H9 (cell line): ENCODE measurements around the gene PSMC1. TPM values are rescaled to one million over a fixed set of nuclear protein-coding genes. Genes with fewer than 3 reads are reported as not detected.
A peak's percentile ranks its signal among the peaks of the same experiment; 100 is the strongest.

Experiments
- DNase-seq: peaks from one replicate; pipeline ENCODE4 v3.0.0-alpha.2; 2017
- H2AFZ ChIP-seq: one replicate; pipeline ENCODE4 v1.6.1; 2013; ENCODE audit warnings: mild to moderate bottlenecking, low read length, control low read depth, moderate library complexity
- H2AK5ac ChIP-seq: 2 replicates; pipeline ENCODE4 v1.6.1; 2013; ENCODE audit warnings: low read length, control low read depth, mixed read lengths; ENCODE audit not compliant: insufficient read length
- H2BK120ac ChIP-seq: one replicate; pipeline ENCODE4 v1.6.1; 2013; ENCODE audit warnings: low read depth, mild to moderate bottlenecking, low read length, control low read depth, inconsistent platforms; ENCODE audit not compliant: poor library complexity, severe bottlenecking
- H2BK12ac ChIP-seq: 2 replicates; pipeline ENCODE4 v1.6.1; 2013; ENCODE audit warnings: low read length, control low read depth, mixed read lengths, low read depth; ENCODE audit not compliant: insufficient read length
- H2BK15ac ChIP-seq: 2 replicates; pipeline ENCODE4 v1.6.1; 2013; ENCODE audit warnings: low read depth, low read length, control low read depth
- H2BK20ac ChIP-seq: one replicate; pipeline ENCODE4 v1.6.1; 2013; ENCODE audit warnings: low read depth, mild to moderate bottlenecking, low read length, control low read depth, inconsistent platforms; ENCODE audit not compliant: poor library complexity, severe bottlenecking
- H2BK5ac ChIP-seq: 2 replicates; pipeline ENCODE4 v1.6.1; 2013; ENCODE audit warnings: low read length, control low read depth, mixed read lengths; ENCODE audit not compliant: insufficient read length
- H3K14ac ChIP-seq: 2 replicates; pipeline ENCODE4 v1.6.1; 2013; ENCODE audit warnings: low read length, control low read depth; ENCODE audit not compliant: insufficient read depth
- H3K18ac ChIP-seq: 2 replicates; pipeline ENCODE4 v1.6.1; 2013; ENCODE audit warnings: low read depth, mild to moderate bottlenecking, mixed read lengths, low read length, control low read depth; ENCODE audit not compliant: insufficient read length
- H3K23ac ChIP-seq: 2 replicates; pipeline ENCODE4 v1.6.1; 2013; ENCODE audit warnings: low read length, control low read depth, mixed read lengths, low read depth; ENCODE audit not compliant: insufficient read length
- H3K23me2 ChIP-seq: 2 replicates; pipeline ENCODE4 v1.6.1; 2013; ENCODE audit warnings: low read depth, mild to moderate bottlenecking, mixed read lengths, low read length, control low read depth; ENCODE audit not compliant: insufficient read length, poor library complexity, severe bottlenecking
- H3K27ac ChIP-seq: 2 replicates; pipeline ENCODE4 v1.5.1; 2013; ENCODE audit warnings: low read length, control low read depth, mixed read lengths, low read depth; ENCODE audit not compliant: insufficient read length
- H3K27me3 ChIP-seq: 2 replicates; pipeline ENCODE4 v1.6.1; 2013; ENCODE audit warnings: low read length, control low read depth, inconsistent platforms; ENCODE audit not compliant: insufficient read depth
- H3K4ac ChIP-seq: 2 replicates; pipeline ENCODE4 v1.6.1; 2013; ENCODE audit warnings: low read depth, mild to moderate bottlenecking, control low read depth, inconsistent platforms, low read length, moderate library complexity
- H3K4me1 ChIP-seq: 2 replicates; pipeline ENCODE4 v1.6.1; 2013; ENCODE audit warnings: low read length, control low read depth, inconsistent platforms; ENCODE audit not compliant: insufficient read depth
- H3K4me2 ChIP-seq: 2 replicates; pipeline ENCODE4 v1.6.1; 2013; ENCODE audit warnings: low read length, control low read depth, mixed read lengths; ENCODE audit not compliant: insufficient read length, insufficient read depth
- H3K56ac ChIP-seq: 2 replicates; pipeline ENCODE4 v1.6.1; 2013; ENCODE audit warnings: low read depth, mild to moderate bottlenecking, mixed read lengths, low read length, control low read depth; ENCODE audit not compliant: insufficient read length
- H3K79me1 ChIP-seq: 2 replicates; pipeline ENCODE4 v1.6.1; 2013; ENCODE audit warnings: low read depth, mild to moderate bottlenecking, moderate library complexity, low read length, control low read depth, inconsistent platforms; ENCODE audit not compliant: insufficient read depth, poor library complexity, severe bottlenecking
- H3K79me2 ChIP-seq: 2 replicates; pipeline ENCODE4 v1.6.1; 2013; ENCODE audit warnings: low read length, control low read depth, inconsistent platforms; ENCODE audit not compliant: insufficient read depth
- H3K9ac ChIP-seq: 2 replicates; pipeline ENCODE4 v1.6.1; 2013; ENCODE audit warnings: low read length, control low read depth, mixed read lengths; ENCODE audit not compliant: insufficient read length; ENCODE audit errors: extremely low read depth
- H3K9me3 ChIP-seq: one replicate; pipeline ENCODE4 v1.6.1; 2013; ENCODE audit warnings: low read depth, low read length, inconsistent platforms; ENCODE audit not compliant: control insufficient read depth
- H3T11ph ChIP-seq: one replicate; pipeline ENCODE4 v1.6.1; 2013; ENCODE audit warnings: mild to moderate bottlenecking, low read length, control low read depth, inconsistent platforms
- H4K20me1 ChIP-seq: one replicate; pipeline ENCODE4 v1.6.1; 2013; ENCODE audit not compliant: control insufficient read depth, insufficient read length, insufficient read depth
- H4K5ac ChIP-seq: 2 replicates; pipeline ENCODE4 v1.6.1; 2013; ENCODE audit warnings: low read depth, mild to moderate bottlenecking, mixed read lengths, low read length, control low read depth; ENCODE audit not compliant: insufficient read length
- H4K8ac ChIP-seq: replicated peaks from 2 replicates; pipeline ENCODE4 v1.6.1; 2013; ENCODE audit warnings: low read length, control low read depth, mixed read lengths, low read depth; ENCODE audit not compliant: insufficient read length
- H4K91ac ChIP-seq: 2 replicates; pipeline ENCODE4 v1.6.1; 2013; ENCODE audit warnings: low read depth, mild to moderate bottlenecking, moderate library complexity, mixed read lengths, low read length, control low read depth; ENCODE audit not compliant: insufficient read length
- H3K27ac Mint-ChIP-seq, 3 experiments: 2 replicates in 2 of 3; 3 replicates in 1 of 3; pipeline ENCODE4 v1.8.0; 2020 to 2021; ENCODE audit warnings: mixed read lengths in 3 of 3, mild to moderate bottlenecking in 1 of 3, moderate library complexity in 1 of 3
- H3K27me3 Mint-ChIP-seq: 2 replicates; pipeline ENCODE4 v1.8.0; 2021; ENCODE audit warnings: low read depth, mild to moderate bottlenecking, moderate library complexity, mixed read lengths
- H3K36me3 Mint-ChIP-seq, 3 experiments: 2 replicates in 2 of 3; 3 replicates in 1 of 3; pipeline ENCODE4 v1.8.0; 2020 to 2021; ENCODE audit warnings: low read depth in 3 of 3, mixed read lengths in 3 of 3; ENCODE audit not compliant: insufficient read depth in 1 of 3
- H3K4me1 Mint-ChIP-seq, 2 experiments: 2 replicates each; pipeline ENCODE4 v1.8.0; 2020; ENCODE audit warnings: mixed read lengths in 2 of 2
- H3K4me3 Mint-ChIP-seq, 2 experiments: 2 replicates in 1 of 2; 3 replicates in 1 of 2; pipeline ENCODE4 v1.8.0; 2020 to 2021; ENCODE audit warnings: mild to moderate bottlenecking in 2 of 2, mixed read lengths in 2 of 2, moderate library complexity in 1 of 2
- H3K9me3 Mint-ChIP-seq, 2 experiments: 2 replicates in 1 of 2; 3 replicates in 1 of 2; pipeline ENCODE4 v1.8.0; 2020; ENCODE audit warnings: mild to moderate bottlenecking in 2 of 2, mixed read lengths in 2 of 2, moderate library complexity in 1 of 2
- CTCF ChIP-seq: fragments of 200-600 bp; sonication (generic); conservative IDR thresholded peaks from 3 replicates; pipeline ENCODE4 v1.8.0; 2021; ENCODE audit warnings: antibody characterized with exemption, mild to moderate bottlenecking
- WGBS: extraction: QIAGEN DNeasy Blood & Tissue Kit; methylation state at CpG from one replicate; pipeline ENCODE4 v1.1.7; 2013; ENCODE audit warnings: missing lambda C conversion rate, low lambda C conversion rate, mixed read lengths; ENCODE audit not compliant: insufficient read length; ENCODE audit errors: extremely low coverage; 5-methylcytosine and 5-hydroxymethylcytosine counted together
- total RNA-seq: library from RNA; stranded (reverse); gene quantifications from 2 replicates; pipeline ENCODE4 v1.2.1, GENCODE V29; 2021

PSMC1 gene
- total RNA-seq, 1 experiment from 2014 or later, result 113 TPM

DNA sequence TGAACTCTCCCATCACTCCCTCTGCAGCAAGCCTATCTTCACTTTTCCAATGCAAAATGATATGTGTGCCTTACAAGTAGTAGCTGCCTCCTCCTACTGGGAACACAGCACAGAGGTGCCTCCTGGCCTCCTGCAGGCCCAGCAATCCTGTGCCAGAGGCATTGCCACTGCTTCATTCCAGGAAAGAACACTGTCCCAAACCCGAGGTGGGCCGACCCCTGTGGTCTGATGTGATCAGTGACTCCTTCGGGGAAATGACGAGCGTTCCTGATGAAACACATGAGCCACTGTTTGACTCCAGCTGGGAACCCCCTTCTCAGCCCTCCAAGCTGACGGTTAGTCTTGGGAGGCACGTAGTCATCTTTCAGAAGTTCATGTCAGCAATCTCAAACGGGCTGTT is 19.5 kb downstream of the PSMC1 start:
- Histone ChIP-seq H2BK20ac (no peak overlapping the region), H3K56ac (no peak overlapping the region), H2AFZ (no peak overlapping the region), H3K14ac (no peak overlapping the region), H3K9ac (no peak overlapping the region), H3K4me1 (no peaks in the 10 kb centered on the region), H3K27ac (no peak overlapping the region), H3T11ph (no peak overlapping the region), H3K18ac (no peak overlapping the region), H3K9me3 (no peaks in the 10 kb centered on the region), H3K23ac (no peak overlapping the region), H2BK5ac (no peak overlapping the region), H4K20me1 (no peaks in the 10 kb centered on the region), H2BK120ac (no peak overlapping the region), H4K8ac (no peak overlapping the region), H2AK5ac (no peak overlapping the region), H2BK12ac (no peak overlapping the region), H2BK15ac (no peak overlapping the region), H3K23me2 (no peaks in the 10 kb centered on the region), H3K79me1 (no peaks in the 10 kb centered on the region), H3K4me2 (no peak overlapping the region), H3K27me3 (no peaks in the 10 kb centered on the region), H3K4ac (no peak overlapping the region), H3K79me2 (no peaks in the 10 kb centered on the region), H4K91ac (no peak overlapping the region), H4K5ac (no peak overlapping the region)
- no peak for TF ChIP-seq CTCF
- H3K9me3 Mint-ChIP-seq, result no peaks in the 10 kb centered on the region
- DNase-seq, result no peak
- H3K36me3 Mint-ChIP-seq, result peaks cover 3 to 60% (median 38%) of the 10 kb centered on the region in 3 experiments; a peak in 6 of 7 replicates
- H3K27me3 Mint-ChIP-seq, result no peaks in the 10 kb centered on the region
- no peak overlapping the region; a peak in 1 of 5 replicates for H3K4me3 Mint-ChIP-seq
- peak overlapping the region; percentile 49 to 85 (median 77); a peak in 3 of 7 replicates for H3K27ac Mint-ChIP-seq
- no CpG with 5 or more reads among the region's 8 CpGs for WGBS
- no peaks in the 10 kb centered on the region for H3K4me1 Mint-ChIP-seq
